NT2/D1 (cell line): ENCODE data around the gene RNF25.

Source experiments
- SUZ12 ChIP-seq: IDR thresholded peaks from 2 replicates; pipeline ENCODE4 v1.6.1; 2011; ENCODE audit not compliant: insufficient read length, insufficient read depth; ENCODE audit errors: extremely low read depth
- YY1 ChIP-seq: IDR thresholded peaks from 2 replicates; pipeline ENCODE4 v1.6.1; 2011; ENCODE audit not compliant: insufficient read length, insufficient read depth
- ZNF274 ChIP-seq: IDR thresholded peaks from 2 replicates; pipeline ENCODE4 v1.6.1; 2011; ENCODE audit warnings: mild to moderate bottlenecking, low read depth, low read length

DNA sequence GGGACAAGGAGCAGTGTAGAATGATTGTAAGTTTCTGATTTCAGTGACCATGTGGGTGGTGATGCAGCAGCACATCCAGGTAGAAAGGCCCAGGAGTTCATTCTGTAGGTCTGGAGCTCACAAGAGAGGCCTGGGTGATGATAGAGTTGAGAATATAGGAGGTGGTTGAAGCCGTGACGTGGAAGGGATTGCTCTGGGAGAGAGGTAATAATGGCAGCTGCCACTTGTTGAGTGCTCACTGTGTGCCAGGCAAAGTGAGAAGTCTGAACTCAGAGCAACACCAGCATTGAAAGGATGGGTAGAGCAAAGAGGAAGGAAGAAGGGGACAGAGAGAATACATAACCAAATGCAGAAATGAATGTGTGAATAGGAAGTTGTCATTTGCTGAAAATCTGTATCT lies 42.1 kb upstream of the RNF25 start:
- no peak for TF ChIP-seq ZNF274
- TF ChIP-seq YY1: no peak
- TF ChIP-seq SUZ12: no peak
